ENCODE results near the gene SRSF6.
"Not testable (repeated sequence)": the region's sequence is repeated elsewhere in the genome, so short reads cannot be mapped to it uniquely, and the experiment has no call there.

The SRSF6 gene

DNA sequence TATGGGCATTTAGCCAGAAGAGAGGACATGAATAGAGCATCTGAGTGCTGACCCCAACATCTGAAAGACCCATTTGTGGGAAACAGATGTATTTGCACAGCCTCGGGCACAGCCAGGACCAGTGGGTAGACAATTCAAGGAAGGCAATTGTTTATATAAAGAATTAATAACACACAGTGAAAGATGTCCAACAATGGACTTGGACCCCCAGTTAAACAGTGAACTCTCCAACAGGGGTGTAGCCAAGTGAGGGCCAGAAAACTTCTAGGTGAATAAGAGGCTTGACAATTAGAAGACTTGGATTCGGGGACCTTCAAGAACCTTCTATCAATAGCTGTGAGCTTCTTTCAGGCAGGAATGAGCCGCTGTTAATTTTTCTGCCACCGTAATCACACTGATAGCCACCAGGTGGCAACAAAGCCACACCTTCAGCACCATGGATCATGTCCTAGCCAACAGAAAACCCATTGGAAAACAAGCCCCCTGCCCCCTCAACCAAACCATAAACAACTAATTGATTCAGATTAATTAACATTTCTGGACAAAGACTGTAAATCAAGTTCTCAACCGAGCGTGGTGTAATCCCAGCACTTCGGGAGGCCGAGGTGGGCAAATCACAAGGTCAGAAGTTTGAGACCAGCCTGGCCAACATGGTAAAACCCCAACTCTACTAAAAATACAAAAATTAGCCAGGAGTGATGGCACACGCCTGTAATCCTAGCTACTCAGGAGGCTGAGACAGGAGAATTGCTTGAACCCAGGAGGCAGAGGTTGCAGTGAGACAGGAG lies 8.8 kb upstream of the SRSF6 start:
- no peak for DNase-seq (ENCODE audit: low read depth in 2 of 2, low spot score in 1 of 2)

DNA sequence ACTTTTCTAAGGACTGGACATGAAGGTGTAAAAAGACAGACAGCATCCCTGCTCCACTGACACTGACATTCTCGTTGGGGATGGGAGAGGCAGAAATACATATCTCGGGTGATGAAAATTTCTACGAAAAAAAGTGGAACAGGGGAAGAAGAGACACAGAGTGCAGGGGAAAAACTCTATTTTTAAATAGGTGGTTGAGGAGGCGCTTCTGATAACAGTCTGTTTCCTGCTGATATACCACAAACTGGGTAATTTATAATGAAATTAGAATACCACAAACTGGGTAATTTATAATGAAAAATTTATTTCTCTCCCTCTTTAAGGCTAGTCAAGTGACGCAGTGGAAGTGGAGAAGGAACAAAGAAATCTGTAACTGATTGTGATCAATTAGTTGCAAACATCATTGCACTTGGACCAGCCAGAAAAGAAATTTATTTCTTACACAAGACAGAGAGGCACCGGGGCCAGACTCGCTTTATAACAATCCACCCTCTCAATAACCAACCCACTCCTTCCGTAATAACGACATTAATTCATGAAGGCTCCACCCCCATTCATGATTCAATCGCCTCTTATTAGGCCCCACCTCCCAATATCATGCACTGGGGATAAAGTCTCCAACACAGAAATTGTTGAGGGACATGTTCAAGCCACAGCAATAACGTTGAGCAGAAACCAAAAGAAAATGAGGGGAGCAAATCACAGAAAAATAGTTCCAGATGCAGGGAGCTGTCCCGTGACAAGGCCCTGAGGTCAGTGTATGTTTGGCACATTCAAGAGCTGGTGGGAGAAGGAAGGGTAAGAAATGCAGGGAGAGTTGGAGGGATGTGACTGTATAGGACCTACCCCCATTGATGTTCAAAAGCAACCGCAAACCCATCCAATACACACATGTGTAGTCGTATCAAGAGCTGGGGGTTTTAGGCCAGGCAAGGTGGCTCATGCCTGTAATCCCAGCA lies 6.6 kb upstream of the SRSF6 start:
- no peak for DNase-seq (ENCODE audit: low read depth in 2 of 2, low spot score in 1 of 2)

DNA sequence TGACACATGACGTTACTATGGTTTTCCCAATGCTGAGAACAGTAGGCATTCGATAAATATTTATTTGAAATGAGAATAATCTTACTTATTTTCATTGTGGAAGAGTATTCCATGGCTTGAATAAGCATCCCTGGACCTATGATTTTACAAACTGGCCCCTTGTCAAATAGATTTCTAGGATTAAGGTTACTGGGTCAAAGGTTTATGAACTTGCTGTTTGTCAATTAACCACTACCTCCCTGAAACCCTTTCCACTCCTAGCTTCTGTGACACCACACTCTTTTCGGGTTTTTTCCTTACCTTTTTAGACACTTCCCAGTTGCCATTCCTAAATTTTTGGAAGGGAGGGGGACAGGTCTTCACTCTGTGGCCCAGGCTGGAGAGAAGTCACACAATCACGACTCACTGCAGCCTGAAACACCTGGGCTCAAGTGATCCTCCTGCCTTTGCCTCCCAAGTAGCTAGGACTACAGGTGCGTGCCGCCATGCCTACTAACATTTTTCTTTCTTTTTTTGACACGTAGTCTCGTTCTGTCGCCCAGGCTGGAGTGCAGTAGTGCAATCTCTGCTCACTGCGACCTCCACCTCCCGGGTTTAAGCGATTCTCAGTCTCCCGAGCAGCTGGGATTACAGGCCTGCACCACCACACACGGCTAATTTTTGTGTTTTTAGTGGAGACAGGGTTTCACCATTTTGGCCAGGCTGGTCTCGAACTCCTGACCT lies 5.1 kb upstream of the SRSF6 start:
- DNase-seq (ENCODE audit: low read depth in 2 of 2, low spot score in 1 of 2): no peak

DNA sequence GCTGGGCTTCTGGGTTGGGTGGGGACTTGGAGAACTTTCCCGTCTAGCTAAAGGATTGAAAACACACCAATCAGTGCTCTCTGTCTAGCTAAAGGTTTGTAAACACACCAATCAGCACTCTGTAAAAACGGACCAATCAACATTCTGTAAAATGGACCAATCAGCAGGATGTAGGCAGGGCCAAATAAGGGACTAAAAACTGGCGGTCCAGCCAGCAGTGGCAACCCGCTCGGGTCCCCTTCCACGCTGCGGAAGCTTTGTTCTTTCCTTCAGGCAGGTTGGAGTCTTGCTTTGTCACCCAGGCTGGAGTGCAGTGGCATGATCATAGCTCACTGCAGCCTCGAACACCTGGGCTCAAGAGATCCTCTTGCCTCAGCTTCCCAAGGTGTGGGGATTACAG lies 1.4 kb upstream of the SRSF6 start:
- not testable (repeated sequence) for DNase-seq (ENCODE audit: low read depth in 2 of 2, low spot score in 1 of 2)

DNA sequence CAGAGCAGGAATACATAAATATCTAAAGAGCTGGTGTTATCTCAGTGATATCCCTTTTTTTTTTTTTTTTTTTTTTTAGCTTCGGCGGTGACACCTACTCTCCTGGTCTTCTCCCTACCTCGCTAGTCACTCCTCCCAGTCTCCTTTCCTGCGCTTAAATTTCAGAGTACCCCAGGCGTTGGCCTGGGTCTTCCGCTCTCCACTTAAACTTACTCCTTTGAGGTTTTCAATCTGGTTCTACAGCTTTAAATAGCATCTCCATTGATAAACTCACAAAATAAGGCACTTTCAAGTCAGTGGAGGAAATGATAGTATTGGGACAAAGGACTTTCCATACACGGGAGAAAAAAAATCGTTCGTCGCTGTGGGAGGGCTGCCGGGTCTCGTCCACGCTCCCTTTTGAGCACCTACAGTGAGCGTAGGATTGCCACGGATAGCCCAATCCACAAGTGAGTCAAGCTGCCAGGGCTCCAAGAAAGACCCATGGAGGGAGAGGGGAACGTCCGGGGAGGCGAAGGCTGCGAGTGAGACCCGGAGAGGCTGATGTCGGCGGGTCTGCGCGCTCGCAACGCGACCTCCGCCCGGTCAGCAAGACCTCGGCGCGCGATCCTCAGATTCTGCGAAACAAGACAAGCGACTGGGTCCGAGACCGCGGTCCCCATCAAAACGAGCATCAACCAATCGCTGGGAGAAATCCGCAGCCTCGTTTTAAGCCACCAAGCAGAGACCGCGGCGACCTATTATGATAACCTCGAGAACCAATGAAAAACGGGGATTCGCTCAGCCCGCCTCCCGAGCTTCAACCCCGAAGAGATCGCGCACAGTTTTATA lies 672 bp upstream of the SRSF6 start:
- DNase-seq (ENCODE audit: low read depth in 2 of 2, low spot score in 1 of 2): peak; percentile 73 to 77

DNA sequence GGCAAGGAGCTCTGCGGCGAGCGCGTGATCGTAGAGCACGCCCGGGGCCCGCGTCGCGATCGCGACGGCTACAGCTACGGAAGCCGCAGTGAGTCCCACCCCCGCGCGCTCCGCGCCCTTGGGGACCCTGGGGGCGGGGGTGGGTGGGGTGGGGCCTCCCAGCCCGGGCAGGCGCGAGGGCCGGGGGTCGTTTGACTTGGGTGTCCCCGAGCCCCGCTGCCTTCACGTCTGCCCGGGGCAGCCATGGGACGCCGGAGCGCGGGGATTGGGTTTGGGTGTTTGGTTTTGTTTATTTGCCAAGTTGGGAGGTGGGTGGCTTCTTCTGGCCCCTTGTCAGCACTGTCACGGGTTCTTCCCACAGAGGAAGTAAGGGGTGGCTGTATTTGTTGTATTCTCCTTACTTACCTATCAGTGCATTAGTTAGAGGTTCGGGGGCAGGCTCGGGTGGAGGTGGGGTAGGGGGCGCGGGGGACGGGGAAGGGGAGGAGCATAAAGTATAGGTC lies 777 bp downstream of the SRSF6 start:
- DNase-seq (ENCODE audit: low read depth in 2 of 2, low spot score in 1 of 2): no peak

DNA sequence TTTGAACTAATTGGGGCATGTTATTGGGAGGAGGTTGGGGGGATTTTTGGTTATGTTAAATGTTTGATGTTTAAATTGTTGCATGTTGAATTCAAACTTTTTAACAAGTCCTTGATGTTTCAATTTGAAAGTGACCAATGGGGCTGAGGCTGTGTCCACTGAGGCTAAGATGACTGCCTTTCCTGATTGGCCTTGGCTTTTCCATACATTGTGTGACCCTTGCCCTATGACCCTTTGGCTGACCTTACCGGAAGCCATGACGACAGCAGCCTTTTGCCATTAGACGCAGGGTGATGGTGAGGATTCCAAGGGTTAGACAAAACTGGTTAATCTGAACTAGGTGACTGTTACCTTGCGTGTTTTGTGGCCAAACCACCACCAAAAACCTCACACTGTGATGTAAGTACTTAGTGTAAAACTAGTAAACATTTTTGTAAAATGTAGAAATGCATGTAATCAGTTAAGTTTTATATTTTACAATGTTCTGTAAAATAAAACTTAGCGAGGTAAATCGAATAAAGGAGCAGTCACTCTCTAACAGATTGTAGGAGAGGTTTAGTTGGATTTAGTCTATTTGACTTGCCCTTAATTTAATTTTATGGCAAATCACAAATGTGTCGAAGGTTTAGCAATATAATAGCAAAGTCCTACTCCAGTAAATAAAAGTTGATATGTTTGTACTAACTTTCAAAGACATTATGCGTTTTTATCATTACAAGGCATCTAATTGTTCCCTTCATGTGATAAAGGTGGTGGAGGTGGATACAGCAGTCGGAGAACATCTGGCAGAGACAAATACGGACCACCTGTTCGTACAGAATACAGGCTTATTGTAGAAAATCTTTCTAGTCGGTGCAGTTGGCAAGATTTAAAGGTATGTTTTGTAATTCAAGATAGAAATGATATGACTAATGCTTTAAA lies 1.6 kb downstream of the SRSF6 start:
- no peak for DNase-seq (ENCODE audit: low read depth in 2 of 2, low spot score in 1 of 2)

DNA sequence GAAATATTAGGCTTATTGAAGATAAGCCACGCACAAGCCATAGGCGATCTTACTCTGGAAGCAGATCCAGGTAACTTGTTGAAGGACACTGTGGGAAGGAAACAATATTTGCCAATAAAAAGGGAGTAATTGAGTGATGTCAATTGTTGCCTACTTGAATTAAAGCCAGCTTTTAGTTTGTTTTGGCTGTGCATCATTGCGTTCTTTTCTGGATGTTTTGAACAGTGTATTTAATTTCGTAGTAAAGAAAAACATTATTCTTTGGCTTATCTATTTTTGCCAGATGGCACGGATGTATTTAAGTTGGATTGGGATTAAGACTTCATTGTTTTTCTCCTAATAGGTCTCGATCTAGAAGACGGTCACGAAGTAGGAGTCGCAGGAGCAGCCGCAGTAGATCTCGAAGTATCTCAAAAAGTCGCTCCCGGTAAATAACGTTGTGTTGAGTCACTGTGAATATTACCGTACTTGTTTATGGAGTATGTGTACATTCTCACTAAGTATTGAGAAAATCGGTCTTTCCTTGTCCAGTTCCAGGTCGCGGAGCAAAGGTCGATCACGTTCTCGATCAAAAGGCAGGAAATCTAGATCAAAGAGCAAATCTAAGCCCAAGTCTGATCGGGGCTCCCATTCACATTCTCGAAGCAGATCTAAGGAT lies 2.6 kb downstream of the SRSF6 start:
- no peak for DNase-seq (ENCODE audit: low read depth in 2 of 2, low spot score in 1 of 2)

DNA sequence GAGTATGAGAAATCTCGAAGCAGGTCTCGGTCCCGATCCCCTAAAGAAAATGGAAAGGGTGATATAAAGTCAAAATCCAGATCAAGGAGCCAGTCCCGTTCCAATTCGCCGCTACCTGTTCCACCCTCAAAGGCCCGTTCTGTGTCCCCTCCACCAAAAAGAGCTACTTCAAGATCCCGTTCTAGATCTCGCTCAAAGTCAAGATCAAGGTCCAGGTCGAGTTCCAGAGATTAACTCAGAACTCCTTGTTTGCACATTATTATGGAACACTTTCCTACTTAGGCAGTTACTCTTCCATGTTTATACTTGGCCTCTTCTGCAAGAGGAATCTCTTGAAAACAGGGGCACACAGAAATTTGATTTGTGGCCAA lies 3.1 kb downstream of the SRSF6 start:
- no peak for DNase-seq (ENCODE audit: low read depth in 2 of 2, low spot score in 1 of 2)

DNA sequence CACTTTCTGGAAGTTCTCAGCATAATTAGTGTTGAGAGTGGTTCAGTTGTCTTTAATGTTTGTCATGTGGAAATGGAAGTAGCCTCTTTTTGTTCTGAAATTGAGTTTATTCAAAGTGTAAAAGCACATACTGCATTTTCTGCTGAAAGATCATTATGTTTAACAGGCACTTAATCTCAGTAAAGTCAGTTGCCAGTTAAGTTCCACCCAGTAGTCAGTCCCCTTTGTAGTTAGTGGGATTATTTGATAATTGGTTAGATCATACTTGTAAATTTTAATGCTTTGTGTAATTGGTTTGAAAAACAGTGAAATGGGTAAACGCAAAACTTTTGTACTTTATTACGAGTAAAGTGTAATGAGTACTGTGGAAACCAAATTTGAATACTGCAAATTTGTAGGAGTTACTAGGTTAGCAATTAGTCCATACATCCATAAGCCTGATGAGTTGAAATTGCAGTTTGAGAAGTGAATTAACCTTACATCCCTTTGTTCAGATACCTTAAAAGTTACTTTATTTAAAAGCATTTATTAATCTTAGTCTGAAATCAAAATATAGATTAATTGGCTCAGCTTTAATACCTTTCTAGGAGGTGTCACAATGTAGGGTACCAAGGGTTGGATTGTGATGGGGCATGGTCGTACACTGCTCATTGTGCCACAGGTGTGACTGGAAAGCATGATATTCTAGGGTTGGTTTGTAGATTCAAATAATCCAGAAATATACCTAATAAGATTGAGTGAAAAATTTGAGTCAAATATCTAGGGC lies 4.4 kb downstream of the SRSF6 start:
- no peak for DNase-seq (ENCODE audit: low read depth in 2 of 2, low spot score in 1 of 2)

DNA sequence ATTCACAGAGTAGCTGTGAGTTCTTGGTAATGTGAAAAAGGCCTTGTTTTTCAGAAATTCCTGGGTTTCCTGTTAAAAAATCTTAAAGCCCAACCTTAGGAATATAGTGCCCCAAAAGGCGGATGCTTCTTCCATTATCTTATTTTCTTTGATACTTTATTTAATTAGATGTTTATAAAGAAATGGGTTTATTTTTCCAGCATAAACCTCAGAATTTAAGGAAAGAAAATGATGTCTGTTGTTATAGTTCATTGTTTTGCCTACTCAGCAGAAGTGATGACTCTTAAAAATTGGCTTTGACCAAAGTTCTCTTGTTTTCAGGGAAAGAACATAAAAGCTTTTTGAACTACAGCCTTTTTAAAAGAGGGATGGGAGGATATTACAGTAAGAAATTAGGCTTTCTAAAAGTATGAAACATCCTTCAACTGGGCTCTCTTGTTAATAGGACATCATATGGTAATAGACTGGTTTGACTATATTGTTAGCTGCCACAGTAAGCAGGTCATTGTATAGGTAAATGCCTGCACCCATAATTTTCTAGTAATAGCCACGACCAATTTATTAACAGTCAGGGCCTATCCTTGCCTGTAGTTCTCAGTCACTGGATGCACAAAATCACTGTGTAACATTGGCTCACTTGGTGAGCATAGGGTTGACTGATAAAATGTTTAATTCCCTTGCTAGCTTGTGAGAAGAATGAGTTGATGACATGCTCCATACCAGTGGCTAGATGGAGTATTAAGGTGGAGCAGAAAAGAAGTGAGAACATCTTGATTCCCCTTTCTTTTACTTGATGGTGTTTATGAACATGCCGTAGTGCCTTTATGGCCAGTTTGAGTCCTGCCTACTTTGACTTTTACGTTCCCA lies 5.2 kb downstream of the SRSF6 start:
- DNase-seq (ENCODE audit: low read depth in 2 of 2, low spot score in 1 of 2): no peak

DNA sequence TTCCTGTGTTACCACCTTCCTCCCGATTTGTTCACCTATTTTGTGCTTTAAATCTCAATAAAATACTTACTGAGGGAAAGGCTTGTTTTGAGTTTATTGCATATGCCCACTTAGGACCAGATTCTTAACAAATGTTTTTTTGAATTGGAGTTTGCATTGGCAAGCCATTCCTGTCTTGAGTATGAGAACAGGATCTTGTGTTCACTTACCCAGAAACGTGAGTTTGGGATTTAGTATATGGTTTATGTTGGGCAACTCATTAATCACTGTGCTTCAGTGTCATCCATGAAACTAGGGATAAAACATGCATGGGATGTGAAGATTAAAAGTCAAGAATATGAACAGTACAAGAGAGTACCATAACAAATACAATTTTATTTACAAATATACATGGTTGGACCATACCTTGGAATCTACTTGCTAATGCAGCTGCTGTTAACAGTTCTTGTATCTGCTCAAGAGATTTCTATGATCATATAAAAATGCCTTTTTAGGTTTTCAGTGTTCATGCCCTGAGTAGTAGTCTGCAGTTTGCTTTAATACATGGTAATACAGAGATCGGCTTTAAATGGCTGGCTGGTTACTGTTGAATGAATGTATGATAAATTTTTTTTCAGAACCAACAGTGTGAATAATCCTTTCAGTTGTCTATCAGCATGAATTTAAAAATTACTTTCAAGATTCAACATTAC lies 6.0 kb downstream of the SRSF6 start:
- no peak for DNase-seq (ENCODE audit: low read depth in 2 of 2, low spot score in 1 of 2)

DNA sequence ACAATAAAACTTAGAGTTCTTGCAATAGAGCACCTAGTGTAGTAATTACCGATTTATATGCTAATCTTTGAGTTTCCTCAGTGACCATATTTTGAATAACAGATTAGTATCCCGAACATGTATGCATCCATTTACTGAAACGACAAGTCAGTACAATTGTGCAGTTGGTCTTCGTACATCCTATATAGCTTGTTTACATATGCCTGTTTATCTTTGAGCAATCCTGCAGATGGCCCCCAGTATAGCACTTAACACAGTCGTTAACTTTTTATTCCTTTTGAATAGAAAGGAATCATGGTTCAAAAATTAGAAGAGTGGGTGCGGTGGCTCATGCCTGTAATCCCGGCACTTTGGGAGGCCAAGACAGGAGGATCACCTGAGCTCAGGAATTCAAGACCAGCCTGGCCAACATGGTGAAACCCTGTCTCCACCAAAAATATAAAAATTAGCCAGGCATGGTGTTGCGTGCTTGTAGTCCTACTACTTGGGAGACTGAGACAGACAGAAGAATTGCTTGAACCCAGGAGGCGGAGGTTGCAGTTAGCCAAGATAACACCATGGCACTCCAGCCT lies 6.6 kb downstream of the SRSF6 start:
- no peak for DNase-seq (ENCODE audit: low read depth in 2 of 2, low spot score in 1 of 2)

DNA sequence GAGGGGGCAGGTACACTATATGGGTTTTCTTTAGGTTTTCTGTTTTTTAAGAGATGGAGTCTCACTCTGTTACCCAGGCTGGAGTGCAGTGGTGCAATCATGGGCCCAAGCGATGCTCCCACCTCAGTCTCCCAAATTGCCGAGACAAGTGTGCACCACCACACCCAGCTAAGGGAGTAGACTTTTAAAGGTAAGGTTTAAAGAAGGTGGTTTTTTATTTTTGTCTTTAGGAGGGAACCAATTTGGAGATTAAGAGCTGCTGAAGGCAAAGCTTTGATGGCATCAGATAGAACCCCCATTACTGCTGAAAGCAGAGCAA lies 7.9 kb downstream of the SRSF6 start:
- no peak for DNase-seq (ENCODE audit: low read depth in 2 of 2, low spot score in 1 of 2)

DNA sequence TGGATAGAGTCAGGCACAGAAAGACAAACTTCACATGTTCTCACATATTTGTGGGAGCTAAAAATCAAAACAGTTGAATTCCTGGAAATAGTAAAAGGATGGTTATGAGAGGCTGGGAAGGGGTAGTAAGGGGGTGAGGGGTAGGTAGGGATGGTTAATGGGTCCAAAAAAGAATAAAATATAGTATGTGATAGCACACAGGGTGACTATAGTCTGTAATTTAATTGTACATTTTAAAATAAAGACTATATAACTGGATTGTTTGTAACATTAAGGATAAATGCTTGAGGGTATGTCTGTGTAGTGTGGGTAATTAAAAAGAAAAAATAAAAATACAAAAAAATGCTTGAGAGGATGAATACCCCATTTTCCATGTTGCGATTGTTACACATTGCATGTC lies 9.9 kb downstream of the SRSF6 start:
- no peak for DNase-seq (ENCODE audit: low read depth in 2 of 2, low spot score in 1 of 2)

DNA sequence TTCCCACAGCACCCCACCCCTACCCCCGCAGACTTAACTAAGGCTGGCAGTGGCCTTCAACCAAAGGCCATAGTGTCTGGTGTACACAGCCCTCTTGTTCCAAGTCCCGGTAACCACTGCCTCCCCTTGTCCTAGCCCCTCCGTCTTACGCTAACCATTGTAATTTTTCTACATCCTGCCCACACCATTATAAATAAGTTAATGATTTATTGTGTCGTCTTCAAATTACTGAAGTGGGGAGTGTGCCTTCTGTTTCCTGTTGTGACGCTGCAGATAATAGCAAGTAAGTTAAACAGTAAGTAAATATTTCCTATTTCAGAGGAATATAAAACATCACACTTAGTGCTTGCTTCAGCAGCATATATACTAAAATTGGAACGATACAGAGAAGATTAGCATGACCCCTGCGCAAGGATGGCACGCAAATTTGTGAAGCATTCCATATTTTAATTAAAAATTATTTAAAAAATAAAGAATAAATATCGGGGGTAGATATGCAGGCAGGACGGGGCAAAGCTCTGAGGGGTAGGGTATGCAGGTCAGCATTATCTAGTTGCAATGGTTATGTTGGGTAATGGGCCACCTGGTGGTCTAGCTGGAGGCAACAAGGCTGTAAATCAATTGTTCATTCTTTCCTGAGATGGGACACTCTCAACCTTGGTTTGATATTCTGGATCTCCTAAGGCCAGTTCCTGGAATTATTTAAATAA lies 15.1 kb downstream of the SRSF6 start:
- no peak for DNase-seq (ENCODE audit: low read depth in 2 of 2, low spot score in 1 of 2)

Data from stimulated activated CD8-positive, alpha-beta memory T cell treated with anti-CD3 and anti-CD28 coated beads, Interleukin-4, amount 100 ng/mL, for 1 hour (primary cell).